IMR-90 (cell line): ENCODE results near the gene CELSR2. TPM values are rescaled to one million over a fixed set of nuclear protein-coding genes. Genes with fewer than 3 reads are reported as not detected.

Experiments
- BHLHE40 ChIP-seq: fragments of 150-350 bp; IDR thresholded peaks from 2 replicates; pipeline ENCODE4 v1.6.1; 2016; ENCODE audit warnings: mild to moderate bottlenecking, low read depth, low read length
- CEBPB ChIP-seq: IDR thresholded peaks from 2 replicates; pipeline ENCODE4 v1.6.1; 2012; ENCODE audit warnings: low read depth, low read length, improper control_type of control experiment
- CHD1 ChIP-seq: IDR thresholded peaks from 2 replicates; pipeline ENCODE4 v1.6.1; 2012; ENCODE audit warnings: low read depth, low read length, improper control_type of control experiment
- MAZ ChIP-seq: IDR thresholded peaks from 2 replicates; pipeline ENCODE4 v1.6.1; 2012; ENCODE audit warnings: low read depth, mild to moderate bottlenecking, low read length, improper control_type of control experiment, moderate library complexity, borderline replicate concordance
- RCOR1 ChIP-seq: IDR thresholded peaks from 2 replicates; pipeline ENCODE4 v1.6.1; 2012; ENCODE audit warnings: mild to moderate bottlenecking, low read length, improper control_type of control experiment; ENCODE audit not compliant: insufficient replicate concordance
- RFX5 ChIP-seq: IDR thresholded peaks from 2 replicates; pipeline ENCODE4 v1.8.0; 2012; ENCODE audit warnings: low read depth, mild to moderate bottlenecking, low read length, moderate library complexity
- SMC3 ChIP-seq: fragments of 150-350 bp; IDR thresholded peaks from 2 replicates; pipeline ENCODE4 v1.6.1; 2016; ENCODE audit warnings: low read depth, mild to moderate bottlenecking, antibody characterized with exemption, low read length, moderate library complexity
- polyA plus RNA-seq, 3 experiments: library from polyadenylated mRNA; depleted of rRNA; stranded (reverse); fragments of >200 nt; gene quantifications; 2 replicates each; pipeline ENCODE4 v1.2.3, GENCODE V29; 2012; ENCODE audit warnings: low replicate concordance in 1 of 3
- total RNA-seq: library from RNA; depleted of rRNA; stranded (reverse); fragments of >200 nt; gene quantifications from 2 replicates; pipeline ENCODE4 v1.2.3, GENCODE V29; 2012
- TF ChIP-seq, protein P1 (sequence below): fragments of 150-350 bp; IDR thresholded peaks from 2 replicates; pipeline ENCODE4 v1.6.1; 2017; ENCODE audit warnings: mild to moderate bottlenecking, antibody characterized with exemption, low read length, low read depth

CELSR2 gene
- total and polyA plus RNA-seq, 2 of the 4 experiments (the other 2 are of a cell fraction) = 1.3 to 5.3 TPM

DNA sequence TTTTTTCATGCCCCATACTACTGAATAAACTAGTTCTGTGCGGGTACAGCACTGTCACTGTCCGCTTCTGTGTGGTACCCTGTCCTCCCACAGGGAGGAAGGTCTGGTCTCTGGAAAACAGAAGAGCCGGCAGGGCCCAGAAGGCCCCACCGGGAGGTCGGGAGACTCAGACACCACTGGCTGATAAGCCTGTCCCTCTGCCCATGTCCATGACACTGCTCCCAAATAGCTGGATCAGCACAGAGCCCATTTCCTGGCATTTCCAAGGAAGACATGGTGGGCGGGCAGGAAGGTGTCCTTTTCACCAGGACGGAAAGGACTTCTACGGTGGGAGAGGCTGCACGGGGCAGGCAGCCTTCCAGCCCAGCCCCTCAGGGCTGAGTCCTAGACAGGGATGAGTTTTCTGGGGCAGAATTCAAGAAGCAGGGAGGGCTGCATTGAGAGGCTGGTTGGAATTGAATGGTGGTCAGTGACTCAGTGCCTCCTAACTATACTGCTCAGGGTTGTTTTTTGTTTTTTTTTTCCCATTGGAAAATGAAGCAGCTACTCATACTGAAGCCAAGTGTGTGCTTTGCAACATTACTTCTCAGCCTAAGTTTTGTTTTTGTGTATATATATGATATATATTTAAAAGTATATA, 26.5 kb downstream of the CELSR2 start (continued):
- TF ChIP-seq, protein P1, sequence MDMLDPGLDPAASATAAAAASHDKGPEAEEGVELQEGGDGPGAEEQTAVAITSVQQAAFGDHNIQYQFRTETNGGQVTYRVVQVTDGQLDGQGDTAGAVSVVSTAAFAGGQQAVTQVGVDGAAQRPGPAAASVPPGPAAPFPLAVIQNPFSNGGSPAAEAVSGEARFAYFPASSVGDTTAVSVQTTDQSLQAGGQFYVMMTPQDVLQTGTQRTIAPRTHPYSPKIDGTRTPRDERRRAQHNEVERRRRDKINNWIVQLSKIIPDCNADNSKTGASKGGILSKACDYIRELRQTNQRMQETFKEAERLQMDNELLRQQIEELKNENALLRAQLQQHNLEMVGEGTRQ = no peak
- TF ChIP-seq RCOR1 (no peak), MAZ (no peak), RFX5 (no peak), BHLHE40 (no peak), SMC3 (no peak), CHD1 (no peak), CEBPB (no peak)
